D721Med (cell line): Measurements from ENCODE around the gene MAP4K4.

ENCODE experiments used
- DNase-seq: peaks from one replicate; pipeline ENCODE4 v3.0.0; 2011; ENCODE audit warnings: low spot score; ENCODE audit not compliant: insufficient read length
- FAIRE-seq: peaks from 2 replicates; lab custom pipeline; 2011; peaks lifted over from hg19 to GRCh38; lab: Jason Lieb, UNC
- CTCF ChIP-seq: IDR thresholded peaks from 2 replicates; pipeline ENCODE4 v1.5.1; 2012; ENCODE audit warnings: mild to moderate bottlenecking, control low read depth; ENCODE audit not compliant: insufficient read depth; ENCODE audit errors: missing control alignments

The MAP4K4 gene

DNA sequence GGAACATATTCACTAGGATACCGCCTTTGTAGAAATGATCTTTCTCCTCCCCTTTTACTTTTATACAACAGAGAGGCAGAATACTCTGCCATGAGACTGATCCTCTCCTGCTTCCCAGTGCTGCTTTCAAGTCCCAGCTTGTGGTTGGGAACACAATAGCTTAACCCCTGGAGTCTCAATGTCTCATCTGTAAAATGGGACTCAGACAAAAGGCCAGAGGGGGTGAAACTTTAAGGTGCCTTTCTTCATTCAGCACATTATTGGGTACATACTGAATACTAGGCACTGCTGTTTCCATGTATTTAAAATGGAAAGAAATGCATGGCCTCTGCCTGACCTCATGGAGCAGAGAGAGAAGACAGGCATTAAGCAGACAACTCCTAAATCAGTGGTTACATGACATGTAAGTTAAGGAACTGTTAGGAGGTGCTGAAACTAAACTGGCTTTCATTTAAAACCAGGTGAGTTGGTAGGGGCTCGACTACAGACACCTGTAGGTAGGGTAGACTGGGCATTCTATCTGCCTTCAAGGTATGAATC, 53.8 kb downstream of the MAP4K4 start:
- FAIRE-seq (no peak), DNase-seq (no peak)
- no peak for TF ChIP-seq CTCF

- no peak for TF ChIP-seq CTCF
- no peak for DNase-seq
- no peak for FAIRE-seq
Measured at GRCh38 chr2:101751875-101752619, 54.5 kb downstream of the MAP4K4 start.

GRCh38 chr2:101752716-101753616, 55.5 kb downstream of the MAP4K4 start:
- FAIRE-seq (no peak), DNase-seq (no peak)
- TF ChIP-seq CTCF: no peak

DNA sequence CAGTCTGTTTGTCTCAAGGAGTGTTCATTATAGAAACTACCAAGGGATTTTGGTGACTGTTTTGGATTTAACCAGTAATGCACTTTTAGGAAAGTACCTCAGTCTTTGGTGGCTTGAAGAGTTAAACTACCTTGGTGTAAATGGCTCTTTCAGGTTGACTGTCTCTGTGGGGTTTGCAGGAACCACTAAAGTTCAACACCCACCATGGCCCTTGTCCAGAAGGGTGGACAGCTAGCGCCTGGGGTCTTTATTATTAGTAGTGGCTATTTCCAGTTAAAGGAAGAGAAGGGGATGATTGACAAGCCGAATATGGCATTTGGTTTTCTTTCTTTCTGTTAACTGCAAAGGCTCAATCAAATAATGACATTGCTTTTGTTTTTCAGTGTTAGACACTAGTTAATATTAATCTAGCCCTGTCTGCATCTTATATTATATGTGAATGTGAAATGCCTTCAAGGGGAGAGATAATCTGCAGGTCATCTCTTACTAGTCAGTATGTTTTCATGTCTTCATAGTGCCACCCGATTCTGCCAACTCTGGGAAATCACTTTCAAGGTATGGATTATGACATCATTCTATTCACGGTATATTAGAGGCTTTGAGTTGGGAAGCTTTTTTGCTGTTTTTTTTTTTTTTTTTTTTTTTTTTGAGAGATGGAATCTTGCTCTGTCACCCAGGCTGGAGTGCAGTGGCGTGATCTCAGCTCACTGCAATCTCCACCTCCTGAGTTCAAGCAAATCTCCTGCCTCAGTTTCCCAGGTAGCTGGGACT, 56.4 kb downstream of the MAP4K4 start:
- DNase-seq (no peak), FAIRE-seq (no peak)
- no peak for TF ChIP-seq CTCF

DNA sequence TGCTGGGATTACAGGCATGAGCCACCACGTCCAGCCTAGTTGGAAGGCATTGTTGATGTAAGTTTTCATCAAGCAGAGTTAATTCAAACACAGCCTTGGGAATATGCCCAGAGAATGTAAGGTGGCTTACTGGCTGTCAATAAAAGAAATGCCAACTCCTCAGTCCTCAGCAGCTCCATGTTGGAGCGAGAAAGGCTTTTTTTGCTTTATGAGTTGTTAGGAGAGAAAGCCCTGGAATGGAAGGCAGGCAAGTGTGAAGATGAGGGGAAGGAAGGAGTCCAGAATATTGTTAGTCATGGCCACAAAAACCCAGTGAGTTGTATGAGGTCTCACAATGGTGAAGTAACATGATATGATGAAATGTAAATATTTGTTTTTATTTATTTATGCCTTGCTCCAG, 57.1 kb downstream of the MAP4K4 start:
- TF ChIP-seq CTCF: no peak
- DNase-seq: no peak
- no peak for FAIRE-seq

GRCh38 chr2:101756266-101756665, 58.8 kb downstream of the MAP4K4 start:
- FAIRE-seq (no peak), DNase-seq (no peak)
- no peak for TF ChIP-seq CTCF
